Measurements from ENCODE around the gene AKIRIN2.

AKIRIN2 gene

GRCh38 chr6:87701676-87702588, at the start of gene AKIRIN2:
Gene AKIRIN2 (minus strand): TSS chr6:87702233. CDS start chr6:87701684, 549 bp downstream.
- DNase-seq (ENCODE audit: low spot score): peak; percentile 94
- no peak for TF ChIP-seq CTCF (conservative IDR thresholded peaks at IDR 0.05; ENCODE audit: low read depth)
- POLR2A ChIA-PET (ENCODE audit: low non-redundant PET): interaction anchor here (0.5 to 1.2 kb wide), 3 partner anchors 17 to 33 kb away, joined by 3 to 4 read pairs (median 3); no protein-coding TSS in a partner anchor
- H3K27ac ChIP-seq: peak within 1 kb of the TSS; percentile 97
- CTCF ChIA-PET: interaction anchor here (0.7 to 0.9 kb wide), 2 partner anchors 13 to 65 kb away, joined by 3 to 4 read pairs; no protein-coding TSS in a partner anchor

- no peak overlapping the region for H3K27ac ChIP-seq
- ChIA-PET POLR2A (ENCODE audit: low non-redundant PET) (no interaction called here), CTCF (no interaction called here)
- TF ChIP-seq CTCF (conservative IDR thresholded peaks at IDR 0.05; ENCODE audit: low read depth): no peak
- no peak for DNase-seq (ENCODE audit: low spot score)
Measured at GRCh38 chr6:87747646-87748045, 45.6 kb upstream of the AKIRIN2 start.

- POLR2A ChIA-PET (ENCODE audit: low non-redundant PET): no interaction called here
- DNase-seq (ENCODE audit: low spot score): no peak
- CTCF ChIA-PET: no interaction called here
- no peak overlapping the region for H3K27ac ChIP-seq
- no peak for TF ChIP-seq CTCF (conservative IDR thresholded peaks at IDR 0.05; ENCODE audit: low read depth)
Measured at GRCh38 chr6:87745966-87746721, 44.1 kb upstream of the AKIRIN2 start.

GRCh38 chr6:87743454-87743853, 41.4 kb upstream of the AKIRIN2 start:
- CTCF ChIA-PET: no interaction called here
- H3K27ac ChIP-seq: no peak overlapping the region
- DNase-seq (ENCODE audit: low spot score): no peak
- no peak for TF ChIP-seq CTCF (conservative IDR thresholded peaks at IDR 0.05; ENCODE audit: low read depth)
- POLR2A ChIA-PET (ENCODE audit: low non-redundant PET): no interaction called here

- TF ChIP-seq CTCF (conservative IDR thresholded peaks at IDR 0.05; ENCODE audit: low read depth): no peak
- DNase-seq (ENCODE audit: low spot score): no peak
- POLR2A ChIA-PET (ENCODE audit: low non-redundant PET): no interaction called here
- CTCF ChIA-PET: no interaction called here
- H3K27ac ChIP-seq: no peak overlapping the region
Measured at GRCh38 chr6:87742106-87742505, 40.1 kb upstream of the AKIRIN2 start.

GRCh38 chr6:87741001-87741650, 39.1 kb upstream of the AKIRIN2 start:
- no peak overlapping the region for H3K27ac ChIP-seq
- DNase-seq (ENCODE audit: low spot score): no peak
- ChIA-PET CTCF (no interaction called here), POLR2A (ENCODE audit: low non-redundant PET) (no interaction called here)
- no peak for TF ChIP-seq CTCF (conservative IDR thresholded peaks at IDR 0.05; ENCODE audit: low read depth)

Data from RWPE1 (cell line).